Rectal smooth muscle tissue (tissue), 1 donor: ENCODE results near the gene CCDC12.

Experiments used
- H3K27ac ChIP-seq: one replicate; pipeline ENCODE4 v1.7.0; 2013; ENCODE audit warnings: low read depth, low read length, inconsistent platforms
- H3K27me3 ChIP-seq: one replicate; pipeline ENCODE4 v1.7.0; 2013; ENCODE audit warnings: low read length; ENCODE audit not compliant: control insufficient read depth, insufficient read depth
- H3K36me3 ChIP-seq: one replicate; pipeline ENCODE4 v1.7.0; 2013; ENCODE audit warnings: low read length; ENCODE audit not compliant: control insufficient read depth, insufficient read depth
- H3K4me1 ChIP-seq: one replicate; pipeline ENCODE4 v1.7.0; 2013; ENCODE audit warnings: low read length; ENCODE audit not compliant: control insufficient read depth, insufficient read depth
- H3K4me3 ChIP-seq: one replicate; pipeline ENCODE4 v1.7.0; 2013; ENCODE audit warnings: low read length
- H3K9ac ChIP-seq: one replicate; pipeline ENCODE4 v1.7.0; 2013; ENCODE audit warnings: low read length

The CCDC12 gene

GRCh38 chr3:46989146-46989810, 12.7 kb upstream of the CCDC12 start:
- Histone ChIP-seq H3K4me1 (no peaks in the 10 kb centered on the region), H3K9ac (no peak overlapping the region), H3K36me3 (no peaks in the 10 kb centered on the region), H3K4me3 (no peak overlapping the region), H3K27me3 (no peaks in the 10 kb centered on the region), H3K27ac (no peak overlapping the region)

- no peaks in the 10 kb centered on the region for H3K27me3 ChIP-seq
- no peak overlapping the region for H3K27ac ChIP-seq
- no peak overlapping the region for H3K4me3 ChIP-seq
- no peak overlapping the region for H3K9ac ChIP-seq
- no peaks in the 10 kb centered on the region for H3K4me1 ChIP-seq
- no peaks in the 10 kb centered on the region for H3K36me3 ChIP-seq
Measured at GRCh38 chr3:46988616-46989015, 12.1 kb upstream of the CCDC12 start.

- no peaks in the 10 kb centered on the region for H3K4me1 ChIP-seq
- peak overlapping the region; percentile 41 for H3K4me3 ChIP-seq
- no peaks in the 10 kb centered on the region for H3K36me3 ChIP-seq
- H3K27ac ChIP-seq, result no peak overlapping the region
- no peak overlapping the region for H3K9ac ChIP-seq
- H3K27me3 ChIP-seq, result no peaks in the 10 kb centered on the region
Measured at GRCh38 chr3:46987743-46988401, 11.3 kb upstream of the CCDC12 start.

- Histone ChIP-seq H3K36me3 (no peaks in the 10 kb centered on the region), H3K9ac (no peak overlapping the region), H3K27me3 (no peaks in the 10 kb centered on the region), H3K27ac (no peak overlapping the region), H3K4me3 (peak overlapping the region; percentile 41), H3K4me1 (no peaks in the 10 kb centered on the region)
Measured at GRCh38 chr3:46987319-46987742, 10.8 kb upstream of the CCDC12 start.

- no peak overlapping the region for H3K9ac ChIP-seq
- H3K27me3 ChIP-seq, result no peaks in the 10 kb centered on the region
- no peaks in the 10 kb centered on the region for H3K36me3 ChIP-seq
- H3K27ac ChIP-seq, result no peak overlapping the region
- no peak overlapping the region for H3K4me3 ChIP-seq
- H3K4me1 ChIP-seq, result no peaks in the 10 kb centered on the region
Measured at GRCh38 chr3:46986782-46987310, 10.3 kb upstream of the CCDC12 start.

- no peaks in the 10 kb centered on the region for H3K27me3 ChIP-seq
- no peaks in the 10 kb centered on the region for H3K36me3 ChIP-seq
- H3K9ac ChIP-seq, result no peak overlapping the region
- no peaks in the 10 kb centered on the region for H3K4me1 ChIP-seq
- H3K27ac ChIP-seq, result no peak overlapping the region
- no peak overlapping the region for H3K4me3 ChIP-seq
Measured at GRCh38 chr3:46986055-46986730, 9.6 kb upstream of the CCDC12 start.

- Histone ChIP-seq H3K27ac (no peak overlapping the region), H3K36me3 (no peaks in the 10 kb centered on the region), H3K27me3 (no peaks in the 10 kb centered on the region), H3K4me1 (no peaks in the 10 kb centered on the region), H3K4me3 (no peak overlapping the region), H3K9ac (no peak overlapping the region)
Measured at GRCh38 chr3:46985588-46985987, 9.0 kb upstream of the CCDC12 start.

GRCh38 chr3:46984591-46985459, 8.3 kb upstream of the CCDC12 start:
- Histone ChIP-seq H3K27me3 (no peaks in the 10 kb centered on the region), H3K4me1 (no peaks in the 10 kb centered on the region), H3K36me3 (no peaks in the 10 kb centered on the region), H3K27ac (no peak overlapping the region), H3K4me3 (no peak overlapping the region), H3K9ac (no peak overlapping the region)

GRCh38 chr3:46982546-46982945, 6.0 kb upstream of the CCDC12 start:
- no peak overlapping the region for H3K9ac ChIP-seq
- no peaks in the 10 kb centered on the region for H3K4me1 ChIP-seq
- no peaks in the 10 kb centered on the region for H3K36me3 ChIP-seq
- no peaks in the 10 kb centered on the region for H3K27me3 ChIP-seq
- no peak overlapping the region for H3K27ac ChIP-seq
- no peak overlapping the region for H3K4me3 ChIP-seq

- no peaks in the 10 kb centered on the region for H3K36me3 ChIP-seq
- H3K27ac ChIP-seq, result no peak overlapping the region
- H3K27me3 ChIP-seq, result no peaks in the 10 kb centered on the region
- no peaks in the 10 kb centered on the region for H3K4me1 ChIP-seq
- H3K9ac ChIP-seq, result no peak overlapping the region
- peak overlapping the region; percentile 10 for H3K4me3 ChIP-seq
Measured at GRCh38 chr3:46981932-46982471, 5.5 kb upstream of the CCDC12 start.

GRCh38 chr3:46979958-46980497, 3.5 kb upstream of the CCDC12 start:
- Histone ChIP-seq H3K9ac (peak overlapping the region; percentile 79), H3K27ac (no peak overlapping the region), H3K4me1 (no peaks in the 10 kb centered on the region), H3K4me3 (peak overlapping the region; percentile 76), H3K36me3 (peaks cover 3% of the 10 kb centered on the region), H3K27me3 (no peaks in the 10 kb centered on the region)
